ENCODE measurements around the gene SCFD2. TPM values are rescaled to one million over a fixed set of nuclear protein-coding genes. Genes with fewer than 3 reads are reported as not detected.

SCFD2 gene
- total and polyA plus RNA-seq, 2 donors (not counting 3 experiments of a cell fraction or from before 2014, with no cell fraction given), result 12.3 to 22.8 TPM

DNA sequence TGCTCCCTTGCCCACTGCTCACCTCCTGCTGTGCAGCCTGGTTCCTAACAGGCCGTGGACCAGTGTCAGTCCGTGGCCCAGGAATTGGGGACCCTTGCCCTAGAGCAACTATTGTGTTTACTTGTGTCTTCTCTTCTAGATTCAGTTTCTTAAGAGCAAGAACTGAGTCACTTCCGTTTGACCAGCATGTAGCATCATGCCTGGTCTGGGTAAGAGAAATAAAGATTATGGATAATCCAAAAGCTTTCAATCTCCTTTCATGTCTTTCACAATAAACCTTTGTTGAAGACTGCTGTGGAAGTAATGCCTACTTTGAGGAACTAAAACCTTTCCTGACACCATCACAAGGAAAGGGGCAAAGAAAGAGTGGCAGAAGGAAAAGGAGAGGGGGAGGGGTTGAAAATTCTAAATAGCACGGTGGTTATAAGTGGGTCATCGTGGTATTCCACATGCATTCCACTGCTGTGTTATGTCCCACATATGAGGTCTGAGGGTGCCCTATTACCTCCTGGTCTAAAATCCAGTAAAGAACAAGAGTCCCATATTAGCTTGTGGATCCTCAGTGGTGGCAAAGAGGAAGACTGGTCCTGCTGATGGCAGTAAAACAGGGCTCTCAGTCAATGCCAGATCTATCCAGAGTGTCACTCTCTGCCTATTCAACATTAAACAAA lies 370.4 kb downstream of the SCFD2 start:
- no TSS peak for BruUV-seq (replicated peaks)
- H3K27ac ChIP-seq (ENCODE audit: insufficient read depth, low read depth, low read length), result no peak overlapping the region
- no peaks in the 10 kb centered on the region for H4K20me1 ChIP-seq (replicated peaks; ENCODE audit: control insufficient read depth, extremely low read depth, insufficient read depth, low read length)
- H3K79me2 ChIP-seq (ENCODE audit: control insufficient read depth, insufficient read depth, low read length), result no peaks in the 10 kb centered on the region
- dilution Hi-C loops (cut with MboI; ENCODE audit: extremely low pct_ligation_motif_present, low sequenced_read_pairs) (no loop called here), intact Hi-C loops (cut with micrococcal nuclease) (no loop called here)
- CTCF ChIA-PET, result interaction anchor here (0.8 to 3.3 kb wide), 4 partner anchors 18 to 1238 kb away, joined by 3 to 26 read pairs (median 4); no protein-coding TSS in a partner anchor
- H3K4me3 ChIP-seq (replicated peaks in 1 of 3; ENCODE audit: insufficient read depth in 1 of 3, low read depth in 1 of 3, low read length in 3 of 3), result no peak overlapping the region
- H3K9ac ChIP-seq (replicated peaks; ENCODE audit: extremely low read depth, insufficient read depth, low read length), result no peak overlapping the region
- peaks cover 11% of the 10 kb centered on the region for H3K4me1 ChIP-seq (ENCODE audit: control insufficient read depth, extremely low read depth, insufficient read depth, low read length)
- no peak for FAIRE-seq
- no peaks in the 10 kb centered on the region for H3K9me1 ChIP-seq (replicated peaks; ENCODE audit: control insufficient read depth, extremely low read depth, insufficient read depth, low read length)
- H3K4me2 ChIP-seq (ENCODE audit: insufficient read depth, low read length), result no peak overlapping the region
- POLR2A ChIA-PET, result no interaction called here
- H3K36me3 ChIP-seq (ENCODE audit: control insufficient read depth in 2 of 2, extremely low read depth in 1 of 2, insufficient read depth in 2 of 2, low read length in 2 of 2), result no peaks in the 10 kb centered on the region
- no peak for TF ChIP-seq MYC (IDR thresholded peaks at IDR 0.05; ENCODE audit: low read depth, low read length)
- no peak for TF ChIP-seq POLR2AphosphoS5 (IDR thresholded peaks at IDR 0.05; ENCODE audit: insufficient read depth, low read depth, low read length)
- TF ChIP-seq FOS (IDR thresholded peaks at IDR 0.05; ENCODE audit: borderline replicate concordance, insufficient read depth, low read length), result no peak
- no peak for TF ChIP-seq EZH2 (IDR thresholded peaks at IDR 0.05; ENCODE audit: borderline replicate concordance, low read depth, low read length, severe bottlenecking)
- TF ChIP-seq GATA2 (IDR thresholded peaks at IDR 0.05; ENCODE audit: insufficient read depth, insufficient read length, low read depth, low read length), result no peak
- no peak for TF ChIP-seq CTCF (IDR thresholded peaks at IDR 0.05; ENCODE audit: extremely low read depth in 1 of 2, insufficient read depth in 1 of 2, low read depth in 1 of 2, low read length in 2 of 2)
- no peak for TF ChIP-seq MAX (IDR thresholded peaks at IDR 0.05; ENCODE audit: insufficient read depth, insufficient read length)
- no peak for TF ChIP-seq JUN (IDR thresholded peaks at IDR 0.05; ENCODE audit: borderline replicate concordance, insufficient read depth, insufficient read length, low read depth)
- TF ChIP-seq POLR2A (IDR thresholded peaks at IDR 0.05; ENCODE audit: low read depth, low read length), result no peak
- DNase-seq (ENCODE audit: low read depth, low spot score), result no peak
- H3K27me3 ChIP-seq (ENCODE audit: control insufficient read depth in 2 of 2, insufficient read depth in 2 of 2, low read length in 2 of 2), result no peaks in the 10 kb centered on the region
- H2AFZ ChIP-seq (ENCODE audit: low read depth, low read length), result no peak overlapping the region
- H3K9me3 ChIP-seq (replicated peaks; ENCODE audit: control insufficient read depth, insufficient read depth, low read length), result no peaks in the 10 kb centered on the region
